Right atrium auricular region (tissue), 2 donors: ENCODE measurements around the gene FANCC. TPM values are rescaled to one million over a fixed set of nuclear protein-coding genes. Genes with fewer than 3 reads are reported as not detected.

Experiments
- DNase-seq: peaks from one replicate; pipeline ENCODE4 v3.0.0-alpha.2; 2019; ENCODE audit warnings: low spot score
- H3K27ac ChIP-seq, 2 donors: fragments of 200-600 bp; sonication (generic); 1 replicate in 1 of 2; 2 replicates in 1 of 2; pipeline ENCODE4 v1.5.1; 2016 to 2019
- H3K27me3 ChIP-seq, 2 donors: fragments of 200-600 bp; sonication (generic); one replicate each; pipeline versions ENCODE4 v1.5.1 to v1.6.0; 2017 to 2019
- H3K36me3 ChIP-seq: fragments of 200-600 bp; sonication (generic); one replicate; pipeline ENCODE4 v1.5.1; 2016
- H3K4me1 ChIP-seq, 2 donors: fragments of 200-600 bp; sonication (generic); one replicate each; pipeline versions ENCODE4 v1.5.1 to v1.6.0; 2017 to 2019
- H3K4me3 ChIP-seq, 2 donors: fragments of 200-600 bp; sonication (generic); 1 replicate in 1 of 2; 2 replicates in 1 of 2; pipeline ENCODE4 v1.5.1; 2017 to 2019; ENCODE audit warnings: mild to moderate bottlenecking in 1 of 2, moderate library complexity in 1 of 2
- H3K9me3 ChIP-seq, 2 donors: fragments of 200-600 bp; sonication (generic); one replicate each; pipeline ENCODE4 v1.5.1; 2019
- CTCF ChIP-seq, 2 donors: fragments of 200-600 bp; sonication (generic); IDR thresholded peaks; one replicate each; pipeline ENCODE4 v1.5.1; 2019; ENCODE audit warnings: antibody characterized with exemption in 2 of 2
- total RNA-seq, 2 donors: library from RNA; depleted of rRNA; stranded (reverse); fragments of >200 nt; gene quantifications; one replicate each; pipeline ENCODE4 v1.1.0, GENCODE V29; 2016

The FANCC gene
- total RNA-seq, 2 donors from 2014 or later, result 1.8 to 6.2 TPM

GRCh38 chr9:95285307-95285706 is 32.2 kb downstream of the FANCC start:
- Histone ChIP-seq H3K4me3 (no peak overlapping the region), H3K36me3 (no peaks in the 10 kb centered on the region), H3K27ac (no peak overlapping the region), H3K9me3 (peaks cover 0 to 16% of the 10 kb centered on the region in 2 donors), H3K27me3 (no peaks in the 10 kb centered on the region), H3K4me1 (no peaks in the 10 kb centered on the region)
- TF ChIP-seq CTCF (IDR thresholded peaks at IDR 0.05), result no peak
- DNase-seq, result no peak

- no peaks in the 10 kb centered on the region for H3K4me1 ChIP-seq
- H3K4me3 ChIP-seq, result no peak overlapping the region
- TF ChIP-seq CTCF (IDR thresholded peaks at IDR 0.05), result no peak
- H3K9me3 ChIP-seq, result peaks cover 0 to 21% of the 10 kb centered on the region in 2 donors
- H3K27me3 ChIP-seq, result no peaks in the 10 kb centered on the region
- H3K27ac ChIP-seq, result no peak overlapping the region
- H3K36me3 ChIP-seq, result no peaks in the 10 kb centered on the region
- DNase-seq, result no peak
Measured at GRCh38 chr9:95284162-95285080, 33.1 kb downstream of the FANCC start.

- Histone ChIP-seq H3K9me3 (peaks cover 0 to 21% of the 10 kb centered on the region in 2 donors), H3K27ac (no peak overlapping the region), H3K27me3 (no peaks in the 10 kb centered on the region), H3K4me3 (no peak overlapping the region), H3K36me3 (no peaks in the 10 kb centered on the region), H3K4me1 (no peaks in the 10 kb centered on the region)
- no peak for DNase-seq
- no peak for TF ChIP-seq CTCF (IDR thresholded peaks at IDR 0.05)
Measured at GRCh38 chr9:95283673-95284072, 33.8 kb downstream of the FANCC start.

- H3K36me3 ChIP-seq, result no peaks in the 10 kb centered on the region
- TF ChIP-seq CTCF (IDR thresholded peaks at IDR 0.05), result no peak
Measured at GRCh38 chr9:95282332-95282731, 35.2 kb downstream of the FANCC start.

GRCh38 chr9:95280745-95281144 is 36.8 kb downstream of the FANCC start:
- H3K4me3 ChIP-seq, result no peak overlapping the region
- H3K36me3 ChIP-seq, result no peaks in the 10 kb centered on the region
- H3K27me3 ChIP-seq, result no peaks in the 10 kb centered on the region
- no peak overlapping the region for H3K27ac ChIP-seq
- peaks cover 0 to 21% of the 10 kb centered on the region in 2 donors for H3K9me3 ChIP-seq
- DNase-seq, result no peak
- H3K4me1 ChIP-seq, result no peaks in the 10 kb centered on the region
- TF ChIP-seq CTCF (IDR thresholded peaks at IDR 0.05), result no peak

More at GRCh38 chr9:95282332-95282731, 35.2 kb downstream of the FANCC start:
- DNase-seq, result no peak
- Histone ChIP-seq H3K27me3 (no peaks in the 10 kb centered on the region), H3K4me3 (no peak overlapping the region), H3K27ac (no peak overlapping the region), H3K4me1 (no peaks in the 10 kb centered on the region), H3K9me3 (peaks cover 0 to 21% of the 10 kb centered on the region in 2 donors)
